Kasumi-1 (cell line): ENCODE data around the gene FGD4.
"Not testable (repeated sequence)": the region's sequence is repeated elsewhere in the genome, so short reads cannot be mapped to it uniquely, and the experiment has no call there.

Experiments
- DNase-seq, 2 experiments: peaks; one replicate each; lab custom pipeline; 2025; lab: John Stamatoyannopoulos, UW

The FGD4 gene

DNA sequence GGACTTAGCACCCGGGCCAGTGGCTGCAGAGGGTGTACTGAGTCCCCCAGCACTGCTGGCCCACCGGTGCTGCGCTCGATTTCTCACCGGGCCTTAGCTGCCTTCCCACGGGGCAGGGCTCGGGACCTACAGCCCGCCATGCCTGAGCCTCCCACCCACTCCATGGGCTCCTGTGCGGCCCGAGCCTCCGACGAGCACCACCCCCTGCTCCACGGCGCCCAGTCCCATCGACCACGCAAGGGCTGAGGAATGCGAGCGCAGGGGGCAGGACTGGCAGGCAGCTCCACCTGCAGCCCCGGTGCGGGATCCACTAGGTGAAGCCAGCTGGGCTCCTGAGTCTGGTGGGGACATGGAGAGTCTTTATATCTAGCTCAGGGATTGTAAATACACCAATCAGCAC lies 126.4 kb downstream of the FGD4 start:
- DNase-seq: not testable (repeated sequence)

GRCh38 chr12:32526343-32526742 lies 127.0 kb downstream of the FGD4 start:
- not testable (repeated sequence) for DNase-seq

GRCh38 chr12:32532422-32532821 lies 133.1 kb downstream of the FGD4 start:
- no peak for DNase-seq

- no peak for DNase-seq
Measured at GRCh38 chr12:32532951-32533350, 133.6 kb downstream of the FGD4 start.

DNA sequence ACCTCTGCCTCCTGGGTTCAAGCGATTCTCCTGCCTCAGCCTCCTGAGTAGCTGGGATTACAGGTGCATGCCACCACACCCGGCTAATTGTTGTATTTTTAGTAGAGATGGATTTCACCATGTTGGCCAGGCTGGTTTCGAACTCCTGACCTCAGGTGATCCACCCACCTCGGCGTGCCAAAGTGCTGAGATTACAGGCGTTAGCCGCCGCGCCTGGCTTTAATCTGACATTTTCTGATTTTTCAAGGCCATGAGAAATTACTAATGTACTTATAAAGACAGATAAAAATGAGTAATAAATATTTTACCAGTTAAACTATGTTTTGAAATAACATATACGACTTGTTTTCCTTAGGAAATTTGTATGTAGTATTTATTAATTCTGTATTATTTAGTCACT lies 134.1 kb downstream of the FGD4 start:
- DNase-seq: not testable (repeated sequence)

DNA sequence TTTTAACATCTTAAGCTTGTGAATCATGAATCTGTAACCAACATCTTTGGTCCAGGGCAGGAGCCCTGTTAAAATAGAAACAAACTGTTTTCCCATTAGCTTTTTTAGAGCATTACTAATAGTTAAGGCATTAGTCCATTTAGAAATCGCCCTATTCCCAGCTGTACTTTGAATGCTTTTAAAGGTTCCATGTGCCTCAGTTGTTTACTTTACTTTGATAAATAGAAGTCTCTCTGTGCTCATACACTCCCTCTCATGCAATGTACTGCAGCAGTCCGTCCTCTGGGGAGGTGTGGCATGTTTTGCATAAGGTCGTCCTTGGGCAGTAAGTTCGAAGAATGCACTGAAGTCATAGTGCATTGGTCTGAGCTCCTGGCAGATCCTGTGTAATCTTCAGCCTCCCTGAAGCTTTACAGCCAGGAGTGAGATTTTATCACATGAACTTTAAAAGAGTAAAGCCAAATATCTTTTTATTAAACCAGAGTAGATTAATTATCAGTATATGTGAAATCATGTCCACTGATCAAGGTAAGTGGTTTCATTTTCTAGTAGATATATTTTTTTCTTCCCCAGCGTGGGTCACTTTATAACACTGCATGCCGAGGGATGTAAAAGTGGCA lies 134.7 kb downstream of the FGD4 start:
- DNase-seq: no peak

DNA sequence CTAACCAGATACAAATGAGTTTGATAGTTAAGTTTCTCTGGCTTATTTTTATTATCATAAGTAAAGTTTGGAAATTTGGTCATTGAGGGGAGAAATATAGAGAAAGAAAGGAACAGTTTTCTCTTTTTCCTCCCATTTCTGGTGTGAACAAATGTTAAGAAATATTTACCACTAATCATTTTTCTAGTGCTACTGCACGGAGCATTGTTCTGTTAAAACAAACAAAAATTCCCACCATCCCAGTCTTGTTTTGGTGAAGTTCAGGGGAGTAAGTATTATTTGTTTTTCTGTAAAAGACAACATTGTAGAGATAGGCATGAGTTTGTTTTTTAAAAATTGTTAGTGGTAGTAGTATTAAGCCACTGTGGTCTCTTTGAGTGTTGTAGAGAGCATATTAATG lies 135.3 kb downstream of the FGD4 start:
- no peak for DNase-seq

- DNase-seq: peak; percentile 85 to 89
Measured at GRCh38 chr12:32535288-32535999, 136.1 kb downstream of the FGD4 start.

DNA sequence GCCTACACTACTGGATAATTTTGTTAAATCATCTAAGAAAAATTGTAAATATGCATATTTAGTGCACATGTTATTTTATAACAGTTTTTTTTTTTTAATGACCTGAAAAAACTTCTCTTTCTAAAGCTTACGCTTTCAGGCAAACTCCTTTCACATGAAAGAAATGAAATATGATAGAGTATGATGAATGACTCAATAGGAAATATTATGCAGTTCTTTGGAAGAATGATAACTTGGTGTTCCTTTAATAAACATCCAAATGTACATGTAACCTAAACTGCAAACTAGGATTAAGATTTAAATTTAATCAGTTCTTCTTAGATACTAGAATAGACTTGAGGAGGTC lies 136.6 kb downstream of the FGD4 start:
- DNase-seq: no peak

DNA sequence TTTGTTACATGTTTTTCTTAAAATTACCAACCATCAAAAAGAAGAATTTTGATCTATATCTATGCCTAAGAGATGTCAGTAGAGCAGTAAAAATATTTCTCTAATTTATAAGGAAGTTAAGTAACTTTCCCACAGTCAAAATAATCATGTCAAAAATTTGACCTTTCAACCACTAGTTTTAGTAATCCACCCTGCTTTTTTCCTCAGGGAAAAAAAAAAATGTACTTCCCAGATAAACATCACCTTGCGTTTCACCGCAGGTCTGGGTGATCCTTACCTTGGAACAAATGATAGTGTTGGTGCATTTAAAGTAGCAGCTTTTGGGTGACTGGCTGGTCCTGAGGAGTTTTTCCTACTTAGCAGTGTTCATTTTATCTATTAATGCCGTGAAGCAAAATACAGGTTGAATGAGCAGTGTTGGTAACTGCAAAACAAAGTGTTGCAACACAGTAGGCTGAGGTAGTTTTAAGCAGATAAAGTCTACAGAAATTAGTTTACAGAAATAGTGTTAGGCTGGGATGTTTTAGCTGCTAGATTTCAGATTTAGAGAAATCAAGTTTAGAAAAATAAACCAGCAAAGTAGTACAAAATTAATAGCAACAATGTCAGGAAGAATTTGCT lies 142.5 kb downstream of the FGD4 start:
- DNase-seq: no peak

DNA sequence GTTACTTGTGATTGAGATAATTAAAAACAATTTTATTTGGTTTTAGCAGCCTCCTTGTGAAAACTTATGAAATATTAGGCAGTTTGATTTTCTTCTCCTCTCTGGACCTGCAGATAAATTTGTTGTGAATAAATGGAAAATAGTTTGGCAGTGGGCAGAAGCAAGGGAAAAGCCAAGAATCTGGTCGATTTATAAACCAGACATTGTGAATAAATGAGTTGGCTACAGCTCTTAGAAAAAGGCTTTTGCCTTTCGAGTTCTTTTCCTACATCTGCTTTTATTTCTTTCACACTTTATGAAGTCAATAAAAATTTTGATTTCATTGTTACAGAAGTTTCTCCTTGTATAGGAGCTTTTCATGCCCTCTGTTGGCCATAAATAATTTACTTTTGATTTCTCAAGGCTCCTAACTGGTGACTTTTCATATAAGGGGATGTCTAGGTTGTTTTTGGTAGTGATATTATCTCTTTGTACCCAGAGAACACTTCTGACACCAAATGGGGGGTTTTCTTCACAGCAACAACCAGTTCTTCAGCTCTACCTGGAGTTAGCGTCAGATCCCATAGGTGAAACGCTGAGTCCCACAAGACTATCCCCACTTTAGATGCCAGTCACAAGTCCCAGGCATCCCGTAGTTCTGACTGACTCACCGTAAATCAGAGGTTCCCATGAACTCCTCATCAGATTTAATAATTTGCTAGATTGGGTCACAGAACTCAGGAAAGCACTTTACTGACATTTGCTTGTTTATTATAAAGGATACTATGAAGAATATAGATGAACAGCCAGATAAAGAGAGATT lies 143.3 kb downstream of the FGD4 start:
- DNase-seq: peak in 1 of 2 experiments; percentile 8

- no peak for DNase-seq
Measured at GRCh38 chr12:32544893-32545292, 145.5 kb downstream of the FGD4 start.

GRCh38 chr12:32545413-32545980 lies 146.1 kb downstream of the FGD4 start:
- peak in 1 of 2 experiments; percentile 26 for DNase-seq

- DNase-seq: no peak
Measured at GRCh38 chr12:32546272-32546671, 146.9 kb downstream of the FGD4 start.

DNA sequence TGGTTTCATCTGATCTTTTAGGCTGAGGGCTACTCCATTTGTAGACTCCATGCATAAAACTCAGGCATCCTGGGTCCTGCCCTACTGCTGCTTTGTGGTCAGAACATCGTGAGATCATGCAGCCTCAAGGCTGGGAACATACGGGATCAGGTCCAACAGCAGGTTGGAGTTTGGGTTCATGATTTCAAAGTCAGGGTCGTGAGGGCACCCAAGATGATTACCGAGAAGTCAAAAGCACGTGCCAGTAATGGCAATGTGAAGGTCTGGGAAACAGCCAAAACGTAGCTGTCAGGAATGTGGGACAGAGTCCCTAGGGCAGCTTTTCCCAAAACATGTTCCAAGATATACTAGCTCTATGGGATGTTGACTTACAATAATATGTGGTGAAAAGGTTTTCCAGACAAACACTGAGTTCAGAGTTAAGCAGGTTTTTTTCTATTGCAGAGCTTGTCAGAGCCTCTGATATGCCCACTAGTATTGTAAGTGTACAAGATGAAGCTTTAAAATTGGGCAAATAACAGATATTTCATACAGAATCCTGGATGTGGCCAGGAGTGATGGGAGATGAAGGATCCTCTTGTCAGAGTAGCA lies 149.4 kb downstream of the FGD4 start:
- DNase-seq: no peak

GRCh38 chr12:32549675-32550079 lies 150.3 kb downstream of the FGD4 start:
- DNase-seq: no peak

- DNase-seq: no peak
Measured at GRCh38 chr12:32551058-32551457, 151.7 kb downstream of the FGD4 start.

GRCh38 chr12:32558903-32559302 lies 159.5 kb downstream of the FGD4 start:
- no peak for DNase-seq

- no peak for DNase-seq
Measured at GRCh38 chr12:32559434-32559833, 160.1 kb downstream of the FGD4 start.

DNA sequence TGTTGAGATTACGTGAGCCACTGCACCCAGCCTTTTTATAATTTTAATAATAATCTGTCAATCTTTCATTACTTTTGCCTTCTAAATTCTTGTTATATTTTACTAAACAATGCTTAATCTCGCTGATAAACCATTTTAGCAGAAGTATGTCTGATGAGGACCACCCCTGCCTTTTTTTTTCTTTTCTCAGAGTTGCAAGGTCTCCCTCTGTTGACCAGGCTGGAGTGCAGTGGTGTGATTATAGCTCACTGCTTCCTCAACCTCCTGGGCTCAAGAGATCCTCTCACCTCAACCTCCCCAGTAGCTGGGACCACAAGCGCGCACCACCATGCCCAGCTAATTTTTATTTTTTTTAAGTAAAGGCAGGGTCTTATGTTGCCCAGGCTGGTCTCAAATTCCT lies 161.2 kb downstream of the FGD4 start:
- no peak for DNase-seq

GRCh38 chr12:32561931-32562341 lies 162.6 kb downstream of the FGD4 start:
- no peak for DNase-seq

DNA sequence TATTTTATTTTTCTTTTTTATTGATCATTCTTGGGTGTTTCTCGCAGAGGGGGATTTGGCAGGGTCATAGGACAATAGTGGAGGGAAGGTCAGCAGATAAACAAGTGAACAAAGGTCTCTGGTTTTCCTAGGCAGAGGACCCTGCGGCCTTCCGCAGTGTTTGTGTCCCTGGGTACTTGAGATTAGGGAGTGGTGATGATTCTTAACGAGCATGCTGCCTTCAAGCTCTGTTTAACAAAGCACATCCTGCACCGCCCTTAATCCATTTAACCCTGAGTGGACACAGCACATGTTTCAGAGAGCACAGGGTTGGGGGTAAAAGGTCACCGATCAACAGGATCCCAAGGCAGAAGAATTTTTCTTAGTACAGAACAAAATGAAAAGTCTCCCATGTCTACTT lies 163.1 kb downstream of the FGD4 start:
- not testable (repeated sequence) for DNase-seq
